ENCODE data around the gene KCNJ10.

GRCh38 chr1:160076295-160076694, 6.3 kb upstream of the KCNJ10 start:
- TF ChIP-seq CTCF (IDR thresholded peaks at IDR 0.05; ENCODE audit: low read depth, low read length, poor library complexity, severe bottlenecking) (no peak), EZH2phosphoT487 (IDR thresholded peaks at IDR 0.05; ENCODE audit: borderline replicate concordance, low read length) (no peak)
